Measurements from ENCODE around the gene FHIP1A. TPM values are rescaled to one million over a fixed set of nuclear protein-coding genes. Genes with fewer than 3 reads are reported as not detected.

FHIP1A gene
- total RNA-seq (2022) (14.8 and 19.8 TPM in 2 replicates), Bru-seq, nascent RNA (percentile 73 among the genes with signal in this experiment), BruChase-seq, experiment 1, labeled RNA remaining after a 6-hour chase (percentile 58 among the genes with signal in this experiment), BruChase-seq, experiment 2, labeled RNA remaining after a 2-hour chase (percentile 63 among the genes with signal in this experiment)
- long read RNA-seq, full-length matches to known transcripts: 1 of 3 reads
- long read RNA-seq, partial matches to known transcripts: 0 of 3 reads
- long read RNA-seq, other reads (novel, unspliced or antisense): 2 of 3 reads

DNA sequence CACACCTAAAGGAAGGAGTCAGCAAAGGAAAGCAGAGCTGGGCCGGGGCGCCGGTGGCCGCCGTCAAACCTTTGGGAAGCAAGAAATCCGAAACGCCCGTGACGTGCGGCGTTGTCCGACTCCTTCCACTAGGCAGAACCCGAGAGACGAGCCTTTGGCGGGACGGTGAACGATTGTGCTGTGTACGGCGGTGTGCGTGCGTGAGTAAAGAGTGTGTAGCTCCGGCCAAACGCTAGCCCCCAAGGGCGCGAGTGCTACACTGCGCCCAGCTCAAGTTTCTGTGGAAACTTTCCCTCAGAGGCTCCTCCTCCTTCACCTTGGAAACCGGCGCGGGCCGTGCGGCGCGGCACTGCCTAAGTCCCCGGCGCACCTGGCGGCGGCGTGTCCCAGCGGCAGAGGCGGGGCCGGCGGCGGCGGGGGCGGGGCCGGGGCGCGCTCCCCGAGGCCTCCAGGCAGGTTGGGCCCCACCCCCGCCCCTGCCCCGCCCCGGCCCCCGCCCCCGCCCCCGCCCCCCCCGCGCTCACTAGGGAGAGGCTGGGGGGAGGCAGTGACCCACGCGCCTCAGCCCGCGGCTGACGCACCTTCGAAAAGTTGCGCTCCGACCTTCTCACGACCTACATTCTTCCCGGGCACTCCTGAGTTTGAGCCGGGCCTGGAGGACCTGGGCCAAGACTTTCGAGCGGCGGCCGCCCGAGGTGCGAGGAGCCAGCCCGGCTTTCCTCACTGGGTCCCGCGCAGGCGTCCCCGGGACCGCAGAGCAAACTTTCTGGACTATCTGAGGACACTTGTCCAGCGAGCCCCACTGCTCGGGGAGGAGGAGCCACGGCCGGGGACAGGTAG, at the start of gene FHIP1A:
Gene FHIP1A (plus strand): TSS at position 547 of the 840 bp plus-strand sequence. CDS start 157,084 bp downstream, outside the sequence.
- CTCF ChIA-PET: interaction anchor here (0.6 to 1.6 kb wide), 7 partner anchors 13 to 271 kb away, joined by 3 to 6 read pairs (median 3); no protein-coding TSS in a partner anchor

GRCh38 chr4:151359576-151359975, 49.4 kb upstream of the FHIP1A start:
- Mint-ChIP-seq H3K27me3 (ENCODE audit: insufficient read depth, unreplicated experiment) (no peaks in the 10 kb centered on the region), H3K4me1 (ENCODE audit: insufficient read depth, unreplicated experiment) (peaks cover 6% of the 10 kb centered on the region), H3K9me3 (ENCODE audit: unreplicated experiment) (no peaks in the 10 kb centered on the region), H3K4me3 (ENCODE audit: unreplicated experiment) (no peak overlapping the region), H3K36me3 (ENCODE audit: insufficient read depth, unreplicated experiment) (no peaks in the 10 kb centered on the region), H3K27ac (ENCODE audit: low read depth, unreplicated experiment) (no peak overlapping the region)
- DNase-seq (ENCODE audit: unreplicated experiment): peak; percentile 7
- ChIA-PET CTCF (interaction anchor here (0.6 to 1.8 kb wide), 5 partner anchors 10 to 252 kb away, joined by 3 to 6 read pairs (median 5); no protein-coding TSS in a partner anchor), POLR2A (interaction anchor here (0.7 to 1.7 kb wide), 3 partner anchors 8 to 36 kb away, joined by 3 to 5 read pairs (median 3); partner anchors contain the start of gene SH3D19)
- no peak for TF ChIP-seq CTCF (IDR thresholded peaks at IDR 0.05; ENCODE audit: unreplicated experiment)
- intact Hi-C loops (cut with micrococcal nuclease): no loop called here
- BruUV-seq (replicated peaks): no TSS peak

More for the DNA sequence above, at the start of gene FHIP1A:
- H3K4me3 Mint-ChIP-seq (ENCODE audit: unreplicated experiment): peak within 1 kb of the TSS; percentile 90
- no peaks in the 10 kb centered on the region for H3K36me3 Mint-ChIP-seq (ENCODE audit: insufficient read depth, unreplicated experiment)
- peak; percentile 95 for DNase-seq (ENCODE audit: unreplicated experiment)
- no peaks in the 10 kb centered on the region for H3K9me3 Mint-ChIP-seq (ENCODE audit: unreplicated experiment)
- H3K27ac Mint-ChIP-seq (ENCODE audit: low read depth, unreplicated experiment): peak within 1 kb of the TSS; percentile 94
- intact Hi-C loops (cut with micrococcal nuclease): loop anchor here (1.0 kb wide), 1 partner anchor 132 kb away; no protein-coding TSS in a partner anchor
- BruUV-seq (replicated peaks): no TSS peak
- POLR2A ChIA-PET: interaction anchor here (0.5 to 3.9 kb wide), 46 partner anchors 8 to 942 kb away, joined by 3 to 90 read pairs (median 4); partner anchors contain the start of genes RPS3A and SH3D19
- H3K4me1 Mint-ChIP-seq (ENCODE audit: insufficient read depth, unreplicated experiment): peaks cover 22% of the 10 kb centered on the region
- TF ChIP-seq CTCF (IDR thresholded peaks at IDR 0.05; ENCODE audit: unreplicated experiment): no peak
- no peaks in the 10 kb centered on the region for H3K27me3 Mint-ChIP-seq (ENCODE audit: insufficient read depth, unreplicated experiment)

- ChIA-PET CTCF (interaction anchor here (0.6 to 0.9 kb wide), 2 partner anchors 26 to 36 kb away, joined by 3 to 4 read pairs; partner anchors contain the start of gene SH3D19), POLR2A (interaction anchor here (0.6 to 0.7 kb wide), 2 partner anchors 231 to 871 kb away, joined by 3 read pairs; no protein-coding TSS in a partner anchor)
- no peaks in the 10 kb centered on the region for H3K9me3 Mint-ChIP-seq (ENCODE audit: unreplicated experiment)
- no peaks in the 10 kb centered on the region for H3K27me3 Mint-ChIP-seq (ENCODE audit: insufficient read depth, unreplicated experiment)
- no peak for DNase-seq (ENCODE audit: unreplicated experiment)
- H3K4me3 Mint-ChIP-seq (ENCODE audit: unreplicated experiment): no peak overlapping the region
- H3K4me1 Mint-ChIP-seq (ENCODE audit: insufficient read depth, unreplicated experiment): peaks cover 1% of the 10 kb centered on the region
- H3K36me3 Mint-ChIP-seq (ENCODE audit: insufficient read depth, unreplicated experiment): no peaks in the 10 kb centered on the region
- no TSS peak for BruUV-seq (replicated peaks)
- intact Hi-C loops (cut with micrococcal nuclease): loop anchor here (5.0 kb wide), 2 partner anchors 56 to 171 kb away; no protein-coding TSS in a partner anchor
- no peak for TF ChIP-seq CTCF (IDR thresholded peaks at IDR 0.05; ENCODE audit: unreplicated experiment)
- H3K27ac Mint-ChIP-seq (ENCODE audit: low read depth, unreplicated experiment): no peak overlapping the region
Observed at GRCh38 chr4:151361126-151361525, 47.9 kb upstream of the FHIP1A start.
